Keratinocyte (primary cell): Measurements from ENCODE around the gene NFKB2.

Experiments used
- CTCF ChIP-seq, 3 experiments: IDR thresholded peaks in 1 of 3; conservative IDR thresholded peaks in 1 of 3; optimal IDR thresholded peaks in 1 of 3; 2 replicates in 2 of 3; 3 replicates in 1 of 3; pipeline versions ENCODE3 to v1.5.1; 2011; ENCODE audit warnings: low read length in 3 of 3, mild to moderate bottlenecking in 3 of 3, moderate library complexity in 2 of 3, control low read depth in 1 of 3, inconsistent platforms in 1 of 3; ENCODE audit not compliant: insufficient read depth in 2 of 3; ENCODE audit errors: extremely low read depth in 1 of 3
- EZH2 ChIP-seq: IDR thresholded peaks from one replicate; pipeline ENCODE4 v1.6.1; 2012; ENCODE audit warnings: inconsistent platforms, mild to moderate bottlenecking, low read length, moderate library complexity

- TF ChIP-seq CTCF (optimal IDR thresholded peaks at IDR 0.05 in 1 of 3, IDR thresholded peaks at IDR 0.05 in 1 of 3, conservative IDR thresholded peaks at IDR 0.05 in 1 of 3; ENCODE audit: extremely low read depth in 1 of 3, insufficient read depth in 2 of 3, low read length in 3 of 3) (no peak), EZH2 (no peak)
These were observed 40.8 kb downstream of the NFKB2 start for GRCh38 chr10:102436312-102436711.
